K562 (cell line): ENCODE measurements around the gene KTN1. TPM values are rescaled to one million over a fixed set of nuclear protein-coding genes. Genes with fewer than 3 reads are reported as not detected.

ENCODE experiments used
- ATAC-seq: fragments of 200-7000 bp; cut with Tn5 transposase; 3 replicates; pipeline ENCODE4 v1.9.1; 2020; ENCODE audit warnings: moderate library complexity
- BruUV-seq: library from RNA; stranded (reverse); fragments of 400-500 nt; replicated peaks from 2 replicates; lab custom pipeline; 2021; lab: Mats Ljungman, UMichigan
- CTCF ChIA-PET: fragments of 300-600 bp; formaldehyde crosslinking; extraction: SDS; loops from one replicate; lab custom pipeline; 2021; ENCODE audit warnings: low intra/inter-chr PET ratio; lab: Yijun Ruan, JAX
- POLR2A ChIA-PET: fragments of 300-600, 350-650 bp; sonication (Branson Sonifier 250); formaldehyde crosslinking; extraction: SDS; loops from one replicate; lab custom pipeline; 2021; ENCODE audit warnings: antibody characterized with exemption, inconsistent platforms; lab: Yijun Ruan, JAX
- DNase-seq, 4 experiments: peaks; one replicate each; pipeline versions ENCODE4 v3.0.0 to v3.0.0-alpha.2; 2011 to 2018; ENCODE audit warnings: low spot score in 3 of 4, mixed read lengths in 3 of 4; ENCODE audit errors: extremely low read depth in 1 of 4
- FAIRE-seq: peaks from 2 replicates; lab custom pipeline; 2011; peaks lifted over from hg19 to GRCh38; lab: Jason Lieb, UNC
- H2AFZ ChIP-seq: 2 replicates; pipeline ENCODE4 v1.6.0; 2011; ENCODE audit warnings: low read depth, low read length, control low read depth, inconsistent platforms
- H3K27ac ChIP-seq: fragments of 200-600 bp; 3 replicates; pipeline ENCODE4 v1.8.0; 2011; ENCODE audit warnings: low read depth, mild to moderate bottlenecking, control low read depth, inconsistent platforms, low read length, moderate library complexity, mixed read lengths; ENCODE audit errors: extremely low read depth
- H3K27me3 ChIP-seq, 2 experiments: fragments of 300-600 bp in 1 of 2; 2 replicates in 1 of 2; 3 replicates in 1 of 2; pipeline versions ENCODE4 v1.6.0 to v1.8.0; 2011; ENCODE audit warnings: inconsistent platforms in 2 of 2, low read length in 2 of 2, mild to moderate bottlenecking in 1 of 2, mixed read lengths in 1 of 2, moderate library complexity in 1 of 2; ENCODE audit not compliant: control insufficient read depth in 2 of 2, insufficient read depth in 2 of 2
- H3K36me3 ChIP-seq: fragments of 300-600 bp; 3 replicates; pipeline ENCODE4 v1.8.0; 2011; ENCODE audit warnings: mild to moderate bottlenecking, low read length, inconsistent platforms; ENCODE audit not compliant: control insufficient read depth, insufficient read depth
- H3K4me1 ChIP-seq, 2 experiments: fragments of 200-600 bp in 1 of 2; replicated peaks in 1 of 2; 2 replicates in 1 of 2; 3 replicates in 1 of 2; pipeline versions ENCODE4 v1.5.1 to v1.8.0; 2011; ENCODE audit warnings: inconsistent platforms in 2 of 2, low read length in 2 of 2, mild to moderate bottlenecking in 1 of 2, mixed read lengths in 1 of 2, moderate library complexity in 1 of 2; ENCODE audit not compliant: control insufficient read depth in 2 of 2, insufficient read depth in 2 of 2
- H3K4me2 ChIP-seq: 2 replicates; pipeline ENCODE4 v1.6.1; 2011; ENCODE audit warnings: low read length, control low read depth, inconsistent platforms, mixed read lengths; ENCODE audit not compliant: insufficient read depth
- H3K4me3 ChIP-seq: fragments of 200-600 bp; sonication (generic), shearing (Covaris generic); 2 replicates; pipeline ENCODE4 v1.5.1; 2016; ENCODE audit warnings: control low read depth, inconsistent platforms
- H3K79me2 ChIP-seq: fragments of 200-600 bp; 3 replicates; pipeline ENCODE4 v1.8.0; 2011; ENCODE audit warnings: low read length, inconsistent platforms; ENCODE audit not compliant: control insufficient read depth, insufficient read depth
- H3K9ac ChIP-seq, 2 experiments: 2 replicates each; pipeline versions ENCODE4 v1.6.0 to v1.6.1; 2011; ENCODE audit warnings: low read depth in 2 of 2, low read length in 2 of 2, control low read depth in 1 of 2, inconsistent platforms in 1 of 2, mild to moderate bottlenecking in 1 of 2, mixed read lengths in 1 of 2; ENCODE audit not compliant: insufficient read depth in 1 of 2
- H3K9me1 ChIP-seq: one replicate; pipeline ENCODE4 v1.6.0; 2011; ENCODE audit warnings: inconsistent platforms, mild to moderate bottlenecking, low read length, moderate library complexity; ENCODE audit not compliant: control insufficient read depth, insufficient read depth
- H3K9me3 ChIP-seq: replicated peaks from 2 replicates; pipeline ENCODE4 v1.5.1; 2011; ENCODE audit warnings: low read depth, low read length, inconsistent platforms; ENCODE audit not compliant: control insufficient read depth, insufficient read depth
- H4K20me1 ChIP-seq: replicated peaks from 2 replicates; pipeline ENCODE4 v1.6.1; 2011; ENCODE audit warnings: low read length, inconsistent platforms, mixed read lengths; ENCODE audit not compliant: control insufficient read depth, insufficient read depth
- ATF2 ChIP-seq: sonication (generic); formaldehyde crosslinking; IDR thresholded peaks from 2 replicates; pipeline ENCODE4 v1.8.1; 2022; ENCODE audit warnings: missing genetic modification reagents
- CSDE1 ChIP-seq, 2 experiments: fragments of 450-650 bp; IDR thresholded peaks; 2 replicates each; pipeline ENCODE4 v1.6.1; 2016; ENCODE audit warnings: mild to moderate bottlenecking in 1 of 2
- ESRRA ChIP-seq: fragments of 450-650 bp; IDR thresholded peaks from 2 replicates; pipeline ENCODE4 v1.6.1; 2014; ENCODE audit warnings: low read depth, mild to moderate bottlenecking, moderate library complexity, borderline replicate concordance
- MYNN ChIP-seq, 2 experiments: sonication (generic); formaldehyde crosslinking in 1 of 2; IDR thresholded peaks; 2 replicates each; pipeline versions ENCODE4 v1.5.0 to v1.6.1; 2016 to 2020; ENCODE audit warnings: antibody characterized with exemption in 1 of 2, missing genetic modification reagents in 1 of 2
- NCOA4 ChIP-seq: fragments of 450-650 bp; IDR thresholded peaks from 2 replicates; pipeline ENCODE4 v1.6.1; 2018; ENCODE audit warnings: mild to moderate bottlenecking; ENCODE audit not compliant: partially characterized antibody
- ZNF586 ChIP-seq: fragments of 450-650 bp; formaldehyde crosslinking; conservative IDR thresholded peaks from 2 replicates; pipeline ENCODE4 v1.4.0; 2020; ENCODE audit warnings: mild to moderate bottlenecking, moderate library complexity
- WGBS: fragments of 100-300 bp; shearing (Covaris generic); methylation state at CpG from one replicate; pipeline ENCODE4 v1.1.6; 2016; ENCODE audit warnings: low coverage, mixed read lengths; ENCODE audit not compliant: insufficient coverage; ENCODE audit errors: missing lambda C conversion rate; 5-methylcytosine and 5-hydroxymethylcytosine counted together
- in situ Hi-C: fragments of 300-500 bp; cut with MboI; formaldehyde crosslinking; loops from 4 replicates; pipeline ENCODE4 v1.15.0; 2018; ENCODE audit warnings: inconsistent platforms, mixed read lengths
- intact Hi-C: fragments of 100-400 bp; cut with micrococcal nuclease; formaldehyde crosslinking; loops from 2 replicates; pipeline ENCODE4 v1.14.2; 2022
- polyA plus RNA-seq, 8 experiments: library from polyadenylated mRNA; depleted of rRNA in 4 of 8; stranded (reverse) in 5 of 8; unstranded in 3 of 8; fragments of >200 nt; fragmentation: Nextera tagmentation in 2 of 8; fragmentation: Illumina TruSeq in 1 of 8; extraction: Ambion mirVana in 2 of 8; extraction: Trizol in 1 of 8; gene quantifications; 2 replicates each; pipeline versions ENCODE4 v1.2.1 to v1.2.3, GENCODE V29; 2011 to 2014; ENCODE audit warnings: inconsistent platforms in 1 of 8, missing spikeins in 1 of 8
- total RNA-seq, 7 experiments: library from RNA; depleted of rRNA in 6 of 7; stranded (reverse); fragments of >200 nt in 6 of 7; fragmentation: Illumina TruSeq in 2 of 7; extraction: Trizol in 2 of 7; gene quantifications; 2 replicates each; pipeline versions ENCODE4 v1.2.1 to v1.2.3, GENCODE V29; 2011 to 2021; ENCODE audit warnings: low replicate concordance in 1 of 7

Gene KTN1
- total and polyA plus RNA-seq, 9 of the 15 experiments (the other 6 are each of a cell fraction or from before 2014, with no cell fraction given): 34.8 to 120 (median 63.6) TPM

DNA sequence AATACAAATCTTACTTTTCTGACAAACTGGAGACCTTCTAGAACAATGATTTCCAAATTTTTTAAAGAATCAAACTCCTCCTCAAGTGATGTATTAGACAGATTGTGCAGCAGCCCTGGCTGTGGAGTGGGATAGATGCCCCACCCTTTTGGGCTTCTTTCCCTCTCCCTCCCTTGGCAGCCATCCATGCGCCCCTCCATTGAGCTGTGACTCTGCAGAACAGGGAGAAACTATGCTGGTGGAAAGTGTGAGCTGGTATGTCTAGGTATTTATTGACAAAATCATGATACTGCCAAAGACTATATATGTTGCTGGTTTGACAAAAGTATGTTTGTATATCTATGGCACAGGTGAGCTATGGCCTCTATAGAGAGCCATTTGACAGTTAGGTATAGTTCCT lies 138.5 kb downstream of the KTN1 start:
- no peaks in the 10 kb centered on the region for H3K79me2 ChIP-seq
- H3K36me3 ChIP-seq: no peaks in the 10 kb centered on the region
- no peaks in the 10 kb centered on the region for H3K9me3 ChIP-seq
- no peak for DNase-seq
- FAIRE-seq: no peak
- H3K9ac ChIP-seq: no peak overlapping the region
- no peaks in the 10 kb centered on the region for H3K4me1 ChIP-seq
- POLR2A ChIA-PET: no interaction called here
- CTCF ChIA-PET: no interaction called here
- no peaks in the 10 kb centered on the region for H4K20me1 ChIP-seq
- H3K27me3 ChIP-seq: peaks cover 3 to 12% of the 10 kb centered on the region in 2 experiments; a peak in 3 of 5 replicates
- H3K9me1 ChIP-seq: no peaks in the 10 kb centered on the region
- H3K4me2 ChIP-seq: no peak overlapping the region
- in situ Hi-C loops (no loop called here), intact Hi-C loops (no loop called here)
- no peak overlapping the region for H3K4me3 ChIP-seq
- BruUV-seq: no TSS peak
- no peak for TF ChIP-seq CSDE1 (IDR thresholded peaks at IDR 0.05)
- TF ChIP-seq MYNN (IDR thresholded peaks at IDR 0.05): no peak
- no peak for TF ChIP-seq MYNN (CRISPR knock-in tag; IDR thresholded peaks at IDR 0.05)
- no peak for TF ChIP-seq ATF2
- TF ChIP-seq ZNF586 (CRISPR knock-in tag): no peak
- no peak for TF ChIP-seq NCOA4
- no peak for TF ChIP-seq ESRRA
- WGBS: 0% methylated on average over 1 of the region's 1 CpG
- ATAC-seq: no peak
- no peak overlapping the region for H3K27ac ChIP-seq
- H2AFZ ChIP-seq: no peak overlapping the region
